Left kidney (tissue), 2 donors: ENCODE measurements around the gene ACSL3. TPM values are rescaled to one million over a fixed set of nuclear protein-coding genes. Genes with fewer than 3 reads are reported as not detected.
"Not testable (repeated sequence)": the region's sequence is repeated elsewhere in the genome, so short reads cannot be mapped to it uniquely, and the experiment has no call there.

ENCODE experiments used
- DNase-seq: peaks from one replicate; pipeline ENCODE4 v3.0.0-alpha.2; 2013
- polyA plus RNA-seq: library from polyadenylated mRNA; unstranded; fragments of 120-200 nt; gene quantifications from one replicate; pipeline ENCODE4 v1.2.1, GENCODE V29; 2013; ENCODE audit not compliant: insufficient read length

The ACSL3 gene
- polyA plus RNA-seq, 1 donor, result 70.5 TPM

GRCh38 chr2:222973733-222974132 is 112.9 kb downstream of the ACSL3 start:
- DNase-seq, result no peak

GRCh38 chr2:222976521-222977061 is 115.8 kb downstream of the ACSL3 start:
- DNase-seq, result no peak

DNA sequence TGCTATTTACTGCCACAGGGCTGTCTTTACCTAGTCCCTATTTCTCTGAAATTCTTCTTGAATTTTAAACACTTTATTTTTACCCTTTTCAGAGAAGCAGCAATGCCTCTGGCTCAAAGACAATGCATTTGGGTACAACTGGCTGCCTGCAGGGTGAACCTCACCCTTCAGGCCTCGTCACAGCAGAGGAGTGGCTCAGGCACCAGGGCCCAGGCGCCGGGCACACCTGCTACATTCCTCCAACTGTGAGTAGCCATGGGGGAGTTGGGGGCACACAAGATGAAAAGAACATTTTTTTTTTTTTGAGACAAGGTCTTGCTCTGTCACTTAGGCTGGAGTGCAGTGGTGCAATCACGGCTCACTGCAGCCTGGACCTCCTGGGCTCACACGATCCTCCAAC is 116.3 kb downstream of the ACSL3 start:
- DNase-seq, result no peak

DNA sequence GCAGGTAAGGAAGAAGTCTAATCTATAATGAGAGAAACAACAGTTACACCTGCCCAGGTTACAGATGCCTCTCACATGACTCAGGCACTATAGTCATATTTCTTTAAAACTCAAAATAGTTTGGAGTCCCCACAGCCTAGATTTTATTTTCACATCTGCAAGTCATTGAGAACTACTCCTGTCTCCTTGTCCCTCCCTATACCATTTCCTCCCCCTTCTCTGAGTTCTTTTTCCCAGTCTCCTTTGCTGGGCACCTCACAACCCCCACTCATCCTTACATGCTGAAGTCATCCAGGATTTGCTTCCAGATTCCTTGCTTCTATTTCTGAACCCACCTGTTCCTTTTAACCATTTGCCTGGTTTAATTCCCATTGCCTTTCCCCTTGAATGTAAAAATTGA is 118.0 kb downstream of the ACSL3 start:
- DNase-seq, result no peak

GRCh38 chr2:222979484-222979883 is 118.6 kb downstream of the ACSL3 start:
- DNase-seq, result no peak

GRCh38 chr2:222982010-222982908 is 121.4 kb downstream of the ACSL3 start:
- peak; percentile 43 for DNase-seq

- no peak for DNase-seq
Observed at GRCh38 chr2:222982909-222983265, 122.1 kb downstream of the ACSL3 start.

GRCh38 chr2:222984908-222985307 is 124.1 kb downstream of the ACSL3 start:
- DNase-seq, result no peak

GRCh38 chr2:222989431-222989830 is 128.6 kb downstream of the ACSL3 start:
- DNase-seq, result no peak

GRCh38 chr2:222990206-222990605 is 129.4 kb downstream of the ACSL3 start:
- not testable (repeated sequence) for DNase-seq

DNA sequence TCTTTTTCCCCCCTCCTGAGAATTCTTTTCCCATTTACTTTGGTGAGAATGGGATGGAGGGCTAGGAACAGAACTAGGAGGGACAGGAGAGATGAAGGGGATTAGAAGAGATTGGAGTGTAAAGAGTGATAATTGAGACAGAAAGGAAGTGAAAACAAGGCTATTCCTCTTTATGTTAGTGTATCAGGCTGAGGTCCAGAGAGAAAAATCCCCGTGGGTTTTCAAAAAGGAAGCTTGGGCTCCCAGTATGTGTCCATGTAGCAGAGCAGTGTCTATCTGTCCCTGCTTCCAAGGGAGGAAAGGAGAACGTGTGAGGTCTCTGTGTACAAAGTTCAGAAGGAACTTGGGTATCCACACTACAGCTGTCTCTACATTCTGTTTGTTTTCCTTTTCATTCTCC is 131.3 kb downstream of the ACSL3 start:
- no peak for DNase-seq

Other genes with a start within 250 kb of the ACSL3 start
- 30.3 TPM for gene FARSB, start 204.9 kb upstream of the ACSL3 start, polyA plus RNA-seq
- gene MOGAT1, start 189.4 kb upstream of the ACSL3 start, polyA plus RNA-seq, result 0.27 TPM
- gene KCNE4, start 191.2 kb downstream of the ACSL3 start, polyA plus RNA-seq, result 16.9 TPM